HepG2 (cell line): Measurements from ENCODE around the gene PSORS1C2.

ENCODE experiments used
- HCFC1 ChIP-seq: fragments of 150-350 bp; IDR thresholded peaks from 2 replicates; pipeline ENCODE4 v1.6.1; 2014; ENCODE audit warnings: low read depth, low read length
- SAP130 ChIP-seq: IDR thresholded peaks from 2 replicates; pipeline ENCODE4 v1.6.1; 2016; ENCODE audit warnings: low read depth
- TF ChIP-seq, protein P1 (sequence below): sonication (generic); formaldehyde crosslinking; IDR thresholded peaks from 2 replicates; pipeline ENCODE4 v1.8.1; 2022; ENCODE audit warnings: low read depth, mild to moderate bottlenecking, missing genetic modification reagents
- TF ChIP-seq, protein P2 (sequence below): sonication (generic); formaldehyde crosslinking; conservative IDR thresholded peaks from 2 replicates; pipeline ENCODE4 v1.4.0; 2020; ENCODE audit warnings: missing genetic modification reagents

DNA sequence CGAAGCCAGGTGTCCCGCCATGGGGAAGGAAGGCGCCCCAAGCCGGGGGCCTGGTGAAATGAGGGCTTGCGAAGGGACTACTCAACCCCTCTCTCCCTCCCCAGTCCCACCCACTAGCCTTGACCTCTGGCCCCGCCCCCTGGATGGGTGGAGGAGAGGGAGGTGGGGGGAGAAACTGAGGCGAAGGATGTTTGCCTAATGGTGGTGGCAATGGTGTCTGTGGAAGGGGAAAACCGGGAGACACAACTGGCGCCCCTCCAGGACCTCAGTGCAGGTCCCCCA lies 31.7 kb upstream of the PSORS1C2 start, which contains the start of gene POU5F1:
- TF ChIP-seq, protein P1, sequence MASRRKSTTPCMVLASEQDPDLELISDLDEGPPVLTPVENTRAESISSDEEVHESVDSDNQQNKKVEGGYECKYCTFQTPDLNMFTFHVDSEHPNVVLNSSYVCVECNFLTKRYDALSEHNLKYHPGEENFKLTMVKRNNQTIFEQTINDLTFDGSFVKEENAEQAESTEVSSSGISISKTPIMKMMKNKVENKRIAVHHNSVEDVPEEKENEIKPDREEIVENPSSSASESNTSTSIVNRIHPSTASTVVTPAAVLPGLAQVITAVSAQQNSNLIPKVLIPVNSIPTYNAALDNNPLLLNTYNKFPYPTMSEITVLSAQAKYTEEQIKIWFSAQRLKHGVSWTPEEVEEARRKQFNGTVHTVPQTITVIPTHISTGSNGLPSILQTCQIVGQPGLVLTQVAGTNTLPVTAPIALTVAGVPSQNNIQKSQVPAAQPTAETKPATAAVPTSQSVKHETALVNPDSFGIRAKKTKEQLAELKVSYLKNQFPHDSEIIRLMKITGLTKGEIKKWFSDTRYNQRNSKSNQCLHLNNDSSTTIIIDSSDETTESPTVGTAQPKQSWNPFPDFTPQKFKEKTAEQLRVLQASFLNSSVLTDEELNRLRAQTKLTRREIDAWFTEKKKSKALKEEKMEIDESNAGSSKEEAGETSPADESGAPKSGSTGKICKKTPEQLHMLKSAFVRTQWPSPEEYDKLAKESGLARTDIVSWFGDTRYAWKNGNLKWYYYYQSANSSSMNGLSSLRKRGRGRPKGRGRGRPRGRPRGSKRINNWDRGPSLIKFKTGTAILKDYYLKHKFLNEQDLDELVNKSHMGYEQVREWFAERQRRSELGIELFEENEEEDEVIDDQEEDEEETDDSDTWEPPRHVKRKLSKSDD (CRISPR knock-in tag): no peak
- TF ChIP-seq, protein P2, sequence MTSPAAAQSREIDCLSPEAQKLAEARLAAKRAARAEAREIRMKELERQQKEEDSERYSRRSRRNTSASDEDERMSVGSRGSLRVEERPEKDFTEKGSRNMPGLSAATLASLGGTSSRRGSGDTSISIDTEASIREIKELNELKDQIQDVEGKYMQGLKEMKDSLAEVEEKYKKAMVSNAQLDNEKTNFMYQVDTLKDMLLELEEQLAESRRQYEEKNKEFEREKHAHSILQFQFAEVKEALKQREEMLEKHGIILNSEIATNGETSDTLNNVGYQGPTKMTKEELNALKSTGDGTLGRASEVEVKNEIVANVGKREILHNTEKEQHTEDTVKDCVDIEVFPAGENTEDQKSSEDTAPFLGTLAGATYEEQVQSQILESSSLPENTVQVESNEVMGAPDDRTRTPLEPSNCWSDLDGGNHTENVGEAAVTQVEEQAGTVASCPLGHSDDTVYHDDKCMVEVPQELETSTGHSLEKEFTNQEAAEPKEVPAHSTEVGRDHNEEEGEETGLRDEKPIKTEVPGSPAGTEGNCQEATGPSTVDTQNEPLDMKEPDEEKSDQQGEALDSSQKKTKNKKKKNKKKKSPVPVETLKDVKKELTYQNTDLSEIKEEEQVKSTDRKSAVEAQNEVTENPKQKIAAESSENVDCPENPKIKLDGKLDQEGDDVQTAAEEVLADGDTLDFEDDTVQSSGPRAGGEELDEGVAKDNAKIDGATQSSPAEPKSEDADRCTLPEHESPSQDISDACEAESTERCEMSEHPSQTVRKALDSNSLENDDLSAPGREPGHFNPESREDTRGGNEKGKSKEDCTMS (CRISPR knock-in tag): no peak
- TF ChIP-seq SAP130 (CRISPR knock-in tag) (no peak), HCFC1 (no peak)
